Subcutaneous adipose tissue (tissue), 4 donors: ENCODE results near the gene TGIF2LX. TPM values are rescaled to one million over a fixed set of nuclear protein-coding genes. Genes with fewer than 3 reads are reported as not detected.
"Not testable (repeated sequence)": the region's sequence is repeated elsewhere in the genome, so short reads cannot be mapped to it uniquely, and the experiment has no call there.

Source experiments
- total RNA-seq, 4 donors: library from RNA; depleted of rRNA; stranded (reverse); fragments of >200 nt; gene quantifications; one replicate each; pipeline ENCODE4 v1.1.0, GENCODE V29; 2016
- TF ChIP-seq, protein P1 (sequence below): fragments of 450-650 bp; IDR thresholded peaks from one replicate; pipeline ENCODE4 v1.5.1; 2016; ENCODE audit warnings: low read depth, mild to moderate bottlenecking, control low read depth, antibody characterized with exemption, moderate library complexity

TGIF2LX gene
- total RNA-seq = not detected

DNA sequence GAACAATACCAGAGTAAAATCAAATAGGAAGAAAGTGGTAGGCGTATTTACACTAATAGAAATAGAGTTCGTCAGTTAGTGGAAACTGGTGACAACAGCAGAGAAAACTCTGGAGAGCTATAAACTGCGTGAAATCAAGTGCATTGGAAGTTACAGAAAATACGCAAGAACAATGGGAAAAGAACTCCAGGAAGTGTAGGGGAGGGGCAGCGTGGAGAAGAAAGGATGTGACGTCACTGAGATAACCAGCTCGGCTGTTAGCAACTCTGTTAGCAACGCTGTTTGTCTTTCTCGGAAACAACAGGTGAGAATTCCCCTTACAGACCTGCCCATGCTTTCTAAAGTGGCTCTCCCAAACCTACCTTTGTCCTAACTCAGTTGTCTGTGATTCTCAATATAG, at the start of gene TGIF2LX:
TGIF2LX (plus strand) TSS at position 244 of the 400 bp plus-strand sequence. CDS start 178 bp downstream, outside the sequence.
- TF ChIP-seq, protein P1, sequence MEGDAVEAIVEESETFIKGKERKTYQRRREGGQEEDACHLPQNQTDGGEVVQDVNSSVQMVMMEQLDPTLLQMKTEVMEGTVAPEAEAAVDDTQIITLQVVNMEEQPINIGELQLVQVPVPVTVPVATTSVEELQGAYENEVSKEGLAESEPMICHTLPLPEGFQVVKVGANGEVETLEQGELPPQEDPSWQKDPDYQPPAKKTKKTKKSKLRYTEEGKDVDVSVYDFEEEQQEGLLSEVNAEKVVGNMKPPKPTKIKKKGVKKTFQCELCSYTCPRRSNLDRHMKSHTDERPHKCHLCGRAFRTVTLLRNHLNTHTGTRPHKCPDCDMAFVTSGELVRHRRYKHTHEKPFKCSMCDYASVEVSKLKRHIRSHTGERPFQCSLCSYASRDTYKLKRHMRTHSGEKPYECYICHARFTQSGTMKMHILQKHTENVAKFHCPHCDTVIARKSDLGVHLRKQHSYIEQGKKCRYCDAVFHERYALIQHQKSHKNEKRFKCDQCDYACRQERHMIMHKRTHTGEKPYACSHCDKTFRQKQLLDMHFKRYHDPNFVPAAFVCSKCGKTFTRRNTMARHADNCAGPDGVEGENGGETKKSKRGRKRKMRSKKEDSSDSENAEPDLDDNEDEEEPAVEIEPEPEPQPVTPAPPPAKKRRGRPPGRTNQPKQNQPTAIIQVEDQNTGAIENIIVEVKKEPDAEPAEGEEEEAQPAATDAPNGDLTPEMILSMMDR = not testable (repeated sequence)
